HepG2 (cell line): ENCODE results near the gene ZFAND2B. TPM values are rescaled to one million over a fixed set of nuclear protein-coding genes. Genes with fewer than 3 reads are reported as not detected.

Source experiments
- ATAC-seq: fragments of 200-7000 bp; cut with Tn5 transposase; 3 replicates; pipeline ENCODE4 v1.9.1; 2020; ENCODE audit warnings: mild to moderate bottlenecking, moderate library complexity
- BruUV-seq: library from RNA; stranded (reverse); fragments of 400-500 nt; replicated peaks from 2 replicates; lab custom pipeline; 2021; lab: Mats Ljungman, UMichigan
- CTCF ChIA-PET: fragments of 300-600 bp; formaldehyde crosslinking; extraction: SDS; loops from one replicate; lab custom pipeline; 2021; ENCODE audit warnings: low total read pairs, inconsistent platforms, low intra/inter-chr PET ratio; lab: Yijun Ruan, JAX
- POLR2A ChIA-PET: fragments of 350-600 bp; sonication (Branson Sonifier 250); formaldehyde crosslinking; loops from one replicate; lab custom pipeline; 2020; ENCODE audit warnings: antibody characterized with exemption, inconsistent platforms; lab: Yijun Ruan, JAX
- DNase-seq: peaks from one replicate; pipeline ENCODE4 v3.0.0-alpha.2; 2015; ENCODE audit warnings: low spot score
- FAIRE-seq: peaks from 3 replicates; lab custom pipeline; 2011; peaks lifted over from hg19 to GRCh38; lab: Jason Lieb, UNC
- H2AFZ ChIP-seq: one replicate; pipeline ENCODE4 v1.6.1; 2011; ENCODE audit warnings: low read length, inconsistent platforms
- H3K27ac ChIP-seq: fragments of 300-600 bp; 3 replicates; pipeline ENCODE4 v1.8.0; 2011; ENCODE audit warnings: mixed run types, mild to moderate bottlenecking, mixed read lengths, low read length, inconsistent platforms; ENCODE audit not compliant: insufficient read depth; ENCODE audit errors: extremely low read length
- H3K27me3 ChIP-seq, 2 experiments: fragments of 200-600 bp in 1 of 2; 2 replicates in 1 of 2; 3 replicates in 1 of 2; pipeline versions ENCODE4 v1.6.0 to v1.8.0; 2011; ENCODE audit warnings: low read length in 2 of 2, mild to moderate bottlenecking in 2 of 2, moderate library complexity in 2 of 2, inconsistent platforms in 1 of 2; ENCODE audit not compliant: insufficient read depth in 2 of 2, control insufficient read depth in 1 of 2
- H3K36me3 ChIP-seq, 2 experiments: fragments of 200-600 bp in 1 of 2; replicated peaks in 1 of 2; 2 replicates in 1 of 2; 3 replicates in 1 of 2; pipeline versions ENCODE4 v1.5.1 to v1.8.0; 2011; ENCODE audit warnings: low read length in 2 of 2, inconsistent platforms in 1 of 2; ENCODE audit not compliant: insufficient read depth in 2 of 2, control insufficient read depth in 1 of 2
- H3K4me1 ChIP-seq: 2 replicates; pipeline ENCODE4 v1.5.1; 2012; ENCODE audit warnings: low read length, inconsistent platforms; ENCODE audit not compliant: insufficient read depth
- H3K4me2 ChIP-seq: 2 replicates; pipeline ENCODE4 v1.6.0; 2011; ENCODE audit warnings: low read depth, low read length, inconsistent platforms
- H3K4me3 ChIP-seq, 3 experiments: fragments of 200-600 bp in 1 of 3; sonication (generic), shearing (Covaris generic) in 1 of 3; replicated peaks in 1 of 3; 2 replicates each; pipeline ENCODE4 v1.5.1; 2011 to 2016; ENCODE audit warnings: low read length in 3 of 3, inconsistent platforms in 2 of 3, low read depth in 2 of 3, mild to moderate bottlenecking in 2 of 3, control low read depth in 1 of 3, mixed read lengths in 1 of 3; ENCODE audit not compliant: insufficient read depth in 1 of 3
- H3K79me2 ChIP-seq: one replicate; pipeline ENCODE4 v1.6.1; 2011; ENCODE audit warnings: low read length, inconsistent platforms; ENCODE audit not compliant: insufficient read depth
- H3K9ac ChIP-seq: 2 replicates; pipeline ENCODE4 v1.6.0; 2011; ENCODE audit warnings: mild to moderate bottlenecking, low read depth, low read length, inconsistent platforms; ENCODE audit not compliant: insufficient read depth
- H3K9me3 ChIP-seq: 2 replicates; pipeline ENCODE4 v1.5.1; 2012; ENCODE audit warnings: mild to moderate bottlenecking, low read length
- H4K20me1 ChIP-seq: 2 replicates; pipeline ENCODE4 v1.6.0; 2011; ENCODE audit warnings: inconsistent platforms, mild to moderate bottlenecking, low read length, moderate library complexity; ENCODE audit not compliant: insufficient read depth
- CBX1 ChIP-seq: IDR thresholded peaks from one replicate; pipeline ENCODE4 v1.6.1; 2016; ENCODE audit warnings: antibody characterized with exemption, low read depth
- POLR2AphosphoS2 ChIP-seq: IDR thresholded peaks from 2 replicates; pipeline ENCODE4 v1.6.1; 2011; ENCODE audit warnings: low read depth, low read length, improper control_type of control experiment
- POLR2AphosphoS5 ChIP-seq: IDR thresholded peaks from 2 replicates; pipeline ENCODE4 v1.6.1; 2012; ENCODE audit warnings: low read depth, low read length
- ZNF598 ChIP-seq: sonication (generic); formaldehyde crosslinking; IDR thresholded peaks from 2 replicates; pipeline ENCODE4 v1.5.1; 2020; ENCODE audit warnings: mild to moderate bottlenecking, missing genetic modification reagents, borderline replicate concordance
- WGBS: methylation state at CpG from one replicate; pipeline ENCODE4 v1.1.6; 2017; ENCODE audit warnings: low lambda C conversion rate; 5-methylcytosine and 5-hydroxymethylcytosine counted together
- in situ Hi-C: cut with HindIII; loops from 2 replicates; pipeline ENCODE4 v1.10.0; 2017; ENCODE audit warnings: low pct_unique_long_range_greater_than_20kb; ENCODE audit not compliant: extremely low pct_ligation_motif_present
- intact Hi-C: fragments of 100-400 bp; cut with micrococcal nuclease; formaldehyde crosslinking; loops from one replicate; pipeline ENCODE4 v1.10.0; 2022; ENCODE audit not compliant: unreplicated experiment
- polyA plus RNA-seq, 8 experiments: library from polyadenylated mRNA; depleted of rRNA in 3 of 8; stranded (reverse) in 7 of 8; unstranded in 1 of 8; fragments of >200 nt; fragmentation: Illumina TruSeq in 4 of 8; extraction: Trizol in 4 of 8; gene quantifications; 2 replicates each; pipeline versions ENCODE4 v1.2.1 to v1.2.3, GENCODE V29; 2011 to 2016; ENCODE audit warnings: low read depth in 4 of 8, missing spikeins in 1 of 8, mixed read lengths in 1 of 8; ENCODE audit not compliant: insufficient read depth in 1 of 8
- total RNA-seq, 5 experiments: library from RNA; depleted of rRNA; stranded (reverse); fragments of >200 nt; fragmentation: Illumina TruSeq; extraction: Trizol; gene quantifications; 2 replicates each; pipeline ENCODE4 v1.2.3, GENCODE V29; 2016; ENCODE audit warnings: low read depth in 1 of 5
- TF ChIP-seq, protein P1 (sequence below), 2 experiments: fragments of 450-650 bp in 1 of 2; sonication (generic) in 1 of 2; formaldehyde crosslinking in 1 of 2; IDR thresholded peaks; 2 replicates each; pipeline versions ENCODE4 v1.6.1 to v1.8.0; 2016 to 2022; ENCODE audit warnings: antibody characterized with exemption in 1 of 2, mild to moderate bottlenecking in 1 of 2, missing genetic modification reagents in 1 of 2
- TF ChIP-seq, protein P2 (sequence below): sonication (generic); formaldehyde crosslinking; IDR thresholded peaks from 2 replicates; pipeline ENCODE4 v1.4.0; 2020; ENCODE audit warnings: missing genetic modification reagents
- TF ChIP-seq, protein P3 (sequence below): sonication (generic); formaldehyde crosslinking; IDR thresholded peaks from 2 replicates; pipeline ENCODE4 v1.4.0; 2020; ENCODE audit warnings: missing genetic modification reagents
- TF ChIP-seq, protein P4 (sequence below): sonication (generic); formaldehyde crosslinking; IDR thresholded peaks from 2 replicates; pipeline ENCODE4 v1.5.1; 2020; ENCODE audit warnings: mild to moderate bottlenecking, missing genetic modification reagents, moderate library complexity

Gene ZFAND2B
- total and polyA plus RNA-seq, 2 of the 13 experiments (the other 11 are each of a cell fraction or from before 2014, with no cell fraction given): 53.3 to 115 TPM

DNA sequence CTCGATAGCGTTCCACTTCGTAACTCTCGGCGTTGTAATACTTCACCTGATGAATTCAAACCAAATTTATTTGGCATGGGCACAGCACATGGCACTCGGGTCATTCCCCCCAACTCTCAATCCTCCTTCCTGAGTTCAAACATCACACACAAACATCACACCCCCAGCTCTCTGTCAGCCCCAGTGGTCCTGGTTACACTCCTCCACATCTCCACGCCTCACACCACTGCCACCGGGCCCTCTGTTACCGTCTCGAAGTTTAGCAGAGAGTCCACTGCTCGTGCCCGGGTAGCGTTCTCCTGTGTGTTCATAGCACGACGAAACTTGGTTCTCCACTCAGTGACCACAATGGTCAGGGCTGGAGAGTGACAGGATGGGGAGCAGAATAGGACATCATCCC is 7.6 kb downstream of the ZFAND2B start:
- BruUV-seq: TSS peak; percentile 5
- TF ChIP-seq, protein P1, sequence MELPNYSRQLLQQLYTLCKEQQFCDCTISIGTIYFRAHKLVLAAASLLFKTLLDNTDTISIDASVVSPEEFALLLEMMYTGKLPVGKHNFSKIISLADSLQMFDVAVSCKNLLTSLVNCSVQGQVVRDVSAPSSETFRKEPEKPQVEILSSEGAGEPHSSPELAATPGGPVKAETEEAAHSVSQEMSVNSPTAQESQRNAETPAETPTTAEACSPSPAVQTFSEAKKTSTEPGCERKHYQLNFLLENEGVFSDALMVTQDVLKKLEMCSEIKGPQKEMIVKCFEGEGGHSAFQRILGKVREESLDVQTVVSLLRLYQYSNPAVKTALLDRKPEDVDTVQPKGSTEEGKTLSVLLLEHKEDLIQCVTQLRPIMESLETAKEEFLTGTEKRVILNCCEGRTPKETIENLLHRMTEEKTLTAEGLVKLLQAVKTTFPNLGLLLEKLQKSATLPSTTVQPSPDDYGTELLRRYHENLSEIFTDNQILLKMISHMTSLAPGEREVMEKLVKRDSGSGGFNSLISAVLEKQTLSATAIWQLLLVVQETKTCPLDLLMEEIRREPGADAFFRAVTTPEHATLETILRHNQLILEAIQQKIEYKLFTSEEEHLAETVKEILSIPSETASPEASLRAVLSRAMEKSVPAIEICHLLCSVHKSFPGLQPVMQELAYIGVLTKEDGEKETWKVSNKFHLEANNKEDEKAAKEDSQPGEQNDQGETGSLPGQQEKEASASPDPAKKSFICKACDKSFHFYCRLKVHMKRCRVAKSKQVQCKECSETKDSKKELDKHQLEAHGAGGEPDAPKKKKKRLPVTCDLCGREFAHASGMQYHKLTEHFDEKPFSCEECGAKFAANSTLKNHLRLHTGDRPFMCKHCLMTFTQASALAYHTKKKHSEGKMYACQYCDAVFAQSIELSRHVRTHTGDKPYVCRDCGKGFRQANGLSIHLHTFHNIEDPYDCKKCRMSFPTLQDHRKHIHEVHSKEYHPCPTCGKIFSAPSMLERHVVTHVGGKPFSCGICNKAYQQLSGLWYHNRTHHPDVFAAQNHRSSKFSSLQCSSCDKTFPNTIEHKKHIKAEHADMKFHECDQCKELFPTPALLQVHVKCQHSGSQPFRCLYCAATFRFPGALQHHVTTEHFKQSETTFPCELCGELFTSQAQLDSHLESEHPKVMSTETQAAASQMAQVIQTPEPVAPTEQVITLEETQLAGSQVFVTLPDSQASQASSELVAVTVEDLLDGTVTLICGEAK (IDR thresholded peaks at IDR 0.05): no peak
- TF ChIP-seq, protein P1 (CRISPR knock-in tag; IDR thresholded peaks at IDR 0.05): no peak
- TF ChIP-seq, protein P2, sequence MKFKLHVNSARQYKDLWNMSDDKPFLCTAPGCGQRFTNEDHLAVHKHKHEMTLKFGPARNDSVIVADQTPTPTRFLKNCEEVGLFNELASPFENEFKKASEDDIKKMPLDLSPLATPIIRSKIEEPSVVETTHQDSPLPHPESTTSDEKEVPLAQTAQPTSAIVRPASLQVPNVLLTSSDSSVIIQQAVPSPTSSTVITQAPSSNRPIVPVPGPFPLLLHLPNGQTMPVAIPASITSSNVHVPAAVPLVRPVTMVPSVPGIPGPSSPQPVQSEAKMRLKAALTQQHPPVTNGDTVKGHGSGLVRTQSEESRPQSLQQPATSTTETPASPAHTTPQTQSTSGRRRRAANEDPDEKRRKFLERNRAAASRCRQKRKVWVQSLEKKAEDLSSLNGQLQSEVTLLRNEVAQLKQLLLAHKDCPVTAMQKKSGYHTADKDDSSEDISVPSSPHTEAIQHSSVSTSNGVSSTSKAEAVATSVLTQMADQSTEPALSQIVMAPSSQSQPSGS (CRISPR knock-in tag): no peak
- TF ChIP-seq CBX1 (no peak), ZNF598 (CRISPR knock-in tag) (peak; percentile 48; the same call in 1 of the 2 replicates), POLR2AphosphoS5 (0 out of 2 replicates have a peak, but pooled peaks have one; percentile 29), POLR2AphosphoS2 (0 out of 2 replicates have a peak, but pooled peaks have one; percentile 2)
- TF ChIP-seq, protein P3, sequence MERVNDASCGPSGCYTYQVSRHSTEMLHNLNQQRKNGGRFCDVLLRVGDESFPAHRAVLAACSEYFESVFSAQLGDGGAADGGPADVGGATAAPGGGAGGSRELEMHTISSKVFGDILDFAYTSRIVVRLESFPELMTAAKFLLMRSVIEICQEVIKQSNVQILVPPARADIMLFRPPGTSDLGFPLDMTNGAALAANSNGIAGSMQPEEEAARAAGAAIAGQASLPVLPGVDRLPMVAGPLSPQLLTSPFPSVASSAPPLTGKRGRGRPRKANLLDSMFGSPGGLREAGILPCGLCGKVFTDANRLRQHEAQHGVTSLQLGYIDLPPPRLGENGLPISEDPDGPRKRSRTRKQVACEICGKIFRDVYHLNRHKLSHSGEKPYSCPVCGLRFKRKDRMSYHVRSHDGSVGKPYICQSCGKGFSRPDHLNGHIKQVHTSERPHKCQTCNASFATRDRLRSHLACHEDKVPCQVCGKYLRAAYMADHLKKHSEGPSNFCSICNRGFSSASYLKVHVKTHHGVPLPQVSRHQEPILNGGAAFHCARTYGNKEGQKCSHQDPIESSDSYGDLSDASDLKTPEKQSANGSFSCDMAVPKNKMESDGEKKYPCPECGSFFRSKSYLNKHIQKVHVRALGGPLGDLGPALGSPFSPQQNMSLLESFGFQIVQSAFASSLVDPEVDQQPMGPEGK (CRISPR knock-in tag): no peak
- TF ChIP-seq, protein P4, sequence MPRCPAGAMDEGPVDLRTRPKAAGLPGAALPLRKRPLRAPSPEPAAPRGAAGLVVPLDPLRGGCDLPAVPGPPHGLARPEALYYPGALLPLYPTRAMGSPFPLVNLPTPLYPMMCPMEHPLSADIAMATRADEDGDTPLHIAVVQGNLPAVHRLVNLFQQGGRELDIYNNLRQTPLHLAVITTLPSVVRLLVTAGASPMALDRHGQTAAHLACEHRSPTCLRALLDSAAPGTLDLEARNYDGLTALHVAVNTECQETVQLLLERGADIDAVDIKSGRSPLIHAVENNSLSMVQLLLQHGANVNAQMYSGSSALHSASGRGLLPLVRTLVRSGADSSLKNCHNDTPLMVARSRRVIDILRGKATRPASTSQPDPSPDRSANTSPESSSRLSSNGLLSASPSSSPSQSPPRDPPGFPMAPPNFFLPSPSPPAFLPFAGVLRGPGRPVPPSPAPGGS (CRISPR knock-in tag): 0 out of 2 replicates have a peak, but pooled peaks have one; percentile 37
- 97% methylated on average over 15 of the region's 15 CpGs for WGBS
- Histone ChIP-seq H3K27ac (no peak overlapping the region), H3K79me2 (peaks cover 11% of the 10 kb centered on the region), H3K9me3 (no peaks in the 10 kb centered on the region), H3K4me1 (peaks cover 64% of the 10 kb centered on the region), H2AFZ (no peak overlapping the region), H3K27me3 (no peaks in the 10 kb centered on the region), H3K36me3 (peaks cover 36 to 65% of the 10 kb centered on the region in 2 experiments), H3K4me2 (no peak overlapping the region), H3K9ac (no peak overlapping the region), H4K20me1 (no peaks in the 10 kb centered on the region), H3K4me3 (no peak overlapping the region)
- no peak for FAIRE-seq
- in situ Hi-C loops (no loop called here), intact Hi-C loops (no loop called here)
- no peak for DNase-seq
- ChIA-PET POLR2A (interaction anchor here (1.0 to 6.2 kb wide), 2 partner anchors 31 to 35 kb away, joined by 3 to 65 read pairs; partner anchors contain the start of genes GLB1L and STK16), CTCF (no interaction called here)
- no peak for ATAC-seq
